Fibroblast of upper back skin (primary cell): ENCODE results near the gene INAFM2.

Experiments
- DNase-seq: peaks from one replicate; pipeline ENCODE4 v3.0.0-alpha.2; 2013

The INAFM2 gene

GRCh38 chr15:40365624-40366456 is 42.3 kb downstream of the INAFM2 start:
- DNase-seq, result no peak

- no peak for DNase-seq
Measured at GRCh38 chr15:40366457-40367370, 43.2 kb downstream of the INAFM2 start.

GRCh38 chr15:40367371-40367685 is 43.8 kb downstream of the INAFM2 start:
- no peak for DNase-seq

GRCh38 chr15:40367686-40368611 is 44.5 kb downstream of the INAFM2 start:
- peak; percentile 78 for DNase-seq

- no peak for DNase-seq
Measured at GRCh38 chr15:40368719-40369473, 45.4 kb downstream of the INAFM2 start.

- DNase-seq, result no peak
Measured at GRCh38 chr15:40369474-40369869, 46.0 kb downstream of the INAFM2 start.

GRCh38 chr15:40369971-40370370 is 46.5 kb downstream of the INAFM2 start:
- no peak for DNase-seq

- peak; percentile 40 for DNase-seq
Measured at GRCh38 chr15:40372981-40373380, 49.5 kb downstream of the INAFM2 start.
